PC-9 (cell line): ENCODE results near the gene TMEM47. TPM values are rescaled to one million over a fixed set of nuclear protein-coding genes. Genes with fewer than 3 reads are reported as not detected.

Experiments
- BruUV-seq: library from RNA; stranded (reverse); fragments of 400-500 nt; replicated peaks from 2 replicates; lab custom pipeline; 2021; lab: Mats Ljungman, UMichigan
- CTCF ChIA-PET: fragments of 300-600 bp; sonication (Branson Sonifier 250); formaldehyde crosslinking; loops from one replicate; lab custom pipeline; 2022; ENCODE audit warnings: antibody characterized with exemption; lab: Charles Lee
- POLR2A ChIA-PET: fragments of 300-600 bp; sonication (Branson Sonifier 250); formaldehyde crosslinking; loops from one replicate; lab custom pipeline; 2022; ENCODE audit warnings: antibody characterized with exemption; ENCODE audit not compliant: unreplicated experiment; lab: Charles Lee
- DNase-seq, 2 experiments: peaks; one replicate each; pipeline versions ENCODE4 v3.0.0 to v3.0.0-alpha.2; 2015 to 2022; ENCODE audit warnings: mixed read lengths in 1 of 2
- H2AFZ ChIP-seq: fragments of 200-600 bp; sonication (generic); 2 replicates; pipeline ENCODE4 v1.8.1; 2017; ENCODE audit warnings: antibody characterized with exemption
- H3F3A ChIP-seq: fragments of 200-600 bp; sonication (generic); 2 replicates; pipeline ENCODE4 v1.8.1; 2017; ENCODE audit warnings: antibody characterized with exemption, mild to moderate bottlenecking, low read depth; ENCODE audit not compliant: insufficient read depth
- H3K27ac ChIP-seq: fragments of 200-600 bp; sonication (generic); 2 replicates; pipeline ENCODE4 v1.6.1; 2016; ENCODE audit warnings: mixed run types
- H3K27me3 ChIP-seq: fragments of 200-600 bp; sonication (generic); 2 replicates; pipeline ENCODE4 v1.6.1; 2016; ENCODE audit warnings: low read depth, mixed run types; ENCODE audit not compliant: insufficient read depth
- H3K36me3 ChIP-seq: fragments of 200-600 bp; sonication (generic); 2 replicates; pipeline ENCODE4 v1.6.1; 2016; ENCODE audit warnings: low read depth, mixed run types
- H3K4me1 ChIP-seq: fragments of 200-600 bp; sonication (generic); replicated peaks from 2 replicates; pipeline ENCODE4 v1.6.1; 2016; ENCODE audit warnings: mixed run types; ENCODE audit not compliant: insufficient read depth
- H3K4me2 ChIP-seq: fragments of 200-600 bp; sonication (generic); 2 replicates; pipeline ENCODE4 v1.6.1; 2017; ENCODE audit warnings: mixed run types
- H3K4me3 ChIP-seq: fragments of 200-600 bp; sonication (generic); 2 replicates; pipeline ENCODE4 v1.6.1; 2016; ENCODE audit warnings: mixed run types
- H3K79me2 ChIP-seq: fragments of 200-600 bp; sonication (generic); 2 replicates; pipeline ENCODE4 v1.6.1; 2017; ENCODE audit warnings: low read depth, mixed run types
- H3K9me2 ChIP-seq: fragments of 200-600 bp; sonication (generic); 2 replicates; pipeline ENCODE4 v1.8.1; 2017; ENCODE audit warnings: mild to moderate bottlenecking; ENCODE audit not compliant: insufficient read depth
- H3K9me3 ChIP-seq: fragments of 200-600 bp; sonication (generic); 2 replicates; pipeline ENCODE4 v1.8.1; 2016; ENCODE audit warnings: low read depth; ENCODE audit not compliant: insufficient read depth
- H4K20me1 ChIP-seq: fragments of 200-600 bp; sonication (generic); 2 replicates; pipeline ENCODE4 v1.8.1; 2017; ENCODE audit not compliant: insufficient read depth
- EZH2 ChIP-seq: fragments of 200-600 bp; sonication (generic); IDR thresholded peaks from 2 replicates; pipeline ENCODE4 v1.8.0; 2017; ENCODE audit warnings: antibody characterized with exemption, low read depth
- intact Hi-C: fragments of 100-400 bp; cut with micrococcal nuclease; formaldehyde crosslinking; loops from one replicate; pipeline ENCODE4 v1.10.0; 2022; ENCODE audit not compliant: unreplicated experiment
- total RNA-seq: library from RNA; stranded (reverse); gene quantifications from 2 replicates; pipeline ENCODE4 v1.2.3, GENCODE V29; 2021
- TF ChIP-seq, protein P1 (sequence below): fragments of 200-600 bp; sonication (generic); conservative IDR thresholded peaks from 2 replicates; pipeline ENCODE4 v1.6.1; 2017; ENCODE audit warnings: mixed run types, antibody characterized with exemption, mild to moderate bottlenecking, moderate library complexity

Gene TMEM47
- total RNA-seq, 1 experiment from 2014 or later, result not detected

DNA sequence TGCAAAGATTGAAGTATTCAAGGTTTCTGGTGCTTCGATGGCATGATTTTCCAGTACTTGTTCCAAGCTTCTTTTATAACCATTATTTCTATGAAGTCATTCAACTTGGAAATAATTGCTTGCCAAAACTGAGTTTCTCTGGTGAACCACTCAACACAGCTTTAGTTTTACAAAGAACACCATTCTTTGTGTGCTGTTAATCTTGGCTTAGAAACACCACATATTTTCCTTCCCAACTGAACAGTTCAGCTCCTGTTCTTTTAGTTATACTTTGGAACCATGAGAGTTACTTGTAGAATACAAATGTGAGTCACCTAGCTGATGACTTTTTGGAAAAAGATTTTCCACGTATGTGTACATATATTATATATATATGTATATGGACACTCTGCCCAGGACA is 32.7 kb downstream of the TMEM47 start:
- DNase-seq, result no peak
- POLR2A ChIA-PET, result no interaction called here
- Histone ChIP-seq H3K4me2 (no peak overlapping the region), H3K27me3 (no peaks in the 10 kb centered on the region), H2AFZ (no peak overlapping the region), H3K27ac (no peak overlapping the region), H3K4me1 (no peaks in the 10 kb centered on the region), H3K79me2 (no peaks in the 10 kb centered on the region), H3F3A (no peaks in the 10 kb centered on the region), H3K9me2 (no peaks in the 10 kb centered on the region), H3K4me3 (no peak overlapping the region), H4K20me1 (no peaks in the 10 kb centered on the region), H3K36me3 (no peaks in the 10 kb centered on the region), H3K9me3 (no peaks in the 10 kb centered on the region)
- TF ChIP-seq EZH2, result no peak
- TF ChIP-seq, protein P1, sequence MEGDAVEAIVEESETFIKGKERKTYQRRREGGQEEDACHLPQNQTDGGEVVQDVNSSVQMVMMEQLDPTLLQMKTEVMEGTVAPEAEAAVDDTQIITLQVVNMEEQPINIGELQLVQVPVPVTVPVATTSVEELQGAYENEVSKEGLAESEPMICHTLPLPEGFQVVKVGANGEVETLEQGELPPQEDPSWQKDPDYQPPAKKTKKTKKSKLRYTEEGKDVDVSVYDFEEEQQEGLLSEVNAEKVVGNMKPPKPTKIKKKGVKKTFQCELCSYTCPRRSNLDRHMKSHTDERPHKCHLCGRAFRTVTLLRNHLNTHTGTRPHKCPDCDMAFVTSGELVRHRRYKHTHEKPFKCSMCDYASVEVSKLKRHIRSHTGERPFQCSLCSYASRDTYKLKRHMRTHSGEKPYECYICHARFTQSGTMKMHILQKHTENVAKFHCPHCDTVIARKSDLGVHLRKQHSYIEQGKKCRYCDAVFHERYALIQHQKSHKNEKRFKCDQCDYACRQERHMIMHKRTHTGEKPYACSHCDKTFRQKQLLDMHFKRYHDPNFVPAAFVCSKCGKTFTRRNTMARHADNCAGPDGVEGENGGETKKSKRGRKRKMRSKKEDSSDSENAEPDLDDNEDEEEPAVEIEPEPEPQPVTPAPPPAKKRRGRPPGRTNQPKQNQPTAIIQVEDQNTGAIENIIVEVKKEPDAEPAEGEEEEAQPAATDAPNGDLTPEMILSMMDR, result no peak
- intact Hi-C loops, result no loop called here
- CTCF ChIA-PET, result no interaction called here
- no TSS peak for BruUV-seq

DNA sequence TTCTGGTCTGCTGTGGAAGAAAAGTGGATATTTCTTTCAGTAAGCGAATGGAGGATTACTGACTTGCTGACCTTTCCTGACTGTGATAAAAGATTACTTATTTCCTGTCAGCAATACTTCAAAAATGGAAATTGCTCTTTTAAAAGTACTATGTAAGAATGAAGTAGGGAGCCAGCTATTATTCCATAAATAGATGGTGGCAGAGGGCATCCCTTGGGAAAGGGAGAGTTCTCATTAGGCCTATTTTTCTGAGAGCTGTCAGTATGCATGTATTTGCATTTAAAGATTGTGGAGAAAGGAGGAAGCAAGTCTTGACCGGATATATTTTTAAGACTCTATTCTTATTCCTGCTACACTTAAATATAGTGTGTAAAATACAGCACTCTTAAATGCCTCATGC is 37.2 kb downstream of the TMEM47 start:
- H3K79me2 ChIP-seq, result no peaks in the 10 kb centered on the region
- no peak for DNase-seq
- H3K9me3 ChIP-seq, result no peaks in the 10 kb centered on the region
- no peaks in the 10 kb centered on the region for H4K20me1 ChIP-seq
- no peak overlapping the region for H2AFZ ChIP-seq
- no TSS peak for BruUV-seq
- H3K27ac ChIP-seq, result no peak overlapping the region
- no peaks in the 10 kb centered on the region for H3F3A ChIP-seq
- TF ChIP-seq, protein P1, result no peak
- no peak for TF ChIP-seq EZH2
- POLR2A ChIA-PET, result no interaction called here
- intact Hi-C loops, result no loop called here
- no peaks in the 10 kb centered on the region for H3K9me2 ChIP-seq
- CTCF ChIA-PET, result no interaction called here
- H3K27me3 ChIP-seq, result no peaks in the 10 kb centered on the region
- H3K4me1 ChIP-seq, result no peaks in the 10 kb centered on the region
- no peak overlapping the region for H3K4me3 ChIP-seq
- H3K4me2 ChIP-seq, result no peak overlapping the region
- no peaks in the 10 kb centered on the region for H3K36me3 ChIP-seq

DNA sequence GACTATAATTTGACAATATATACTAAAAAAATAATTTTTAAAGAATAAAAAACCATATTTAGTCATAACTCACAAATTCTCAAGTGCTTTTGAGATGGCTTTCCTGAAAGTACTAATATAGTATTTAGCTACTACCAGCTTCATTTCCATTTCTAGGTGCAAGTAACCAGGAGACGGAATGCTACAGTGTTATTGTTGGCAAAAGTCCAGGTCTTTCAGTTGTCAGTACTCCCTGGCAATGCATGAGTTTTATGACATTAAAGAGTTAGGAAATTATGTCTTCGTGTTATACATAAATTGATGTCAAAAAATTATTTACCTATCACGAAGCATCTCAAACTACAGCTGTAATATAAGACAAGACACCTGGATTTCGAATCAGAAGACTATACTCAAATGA is 45.0 kb downstream of the TMEM47 start:
- no TSS peak for BruUV-seq
- Histone ChIP-seq H3K36me3 (no peaks in the 10 kb centered on the region), H4K20me1 (no peaks in the 10 kb centered on the region), H3F3A (no peaks in the 10 kb centered on the region), H3K4me1 (no peaks in the 10 kb centered on the region), H3K27ac (no peak overlapping the region), H3K4me3 (no peak overlapping the region), H3K79me2 (no peaks in the 10 kb centered on the region), H3K9me3 (no peaks in the 10 kb centered on the region), H3K9me2 (no peaks in the 10 kb centered on the region), H3K27me3 (no peaks in the 10 kb centered on the region), H2AFZ (no peak overlapping the region), H3K4me2 (no peak overlapping the region)
- CTCF ChIA-PET, result no interaction called here
- intact Hi-C loops, result no loop called here
- no peak for DNase-seq
- POLR2A ChIA-PET, result no interaction called here
- TF ChIP-seq EZH2, result no peak
- TF ChIP-seq, protein P1, result no peak
